NCI-H1930 (cell line): ENCODE results near the gene UNC5C.

Experiments used
- DNase-seq, 2 experiments: peaks; one replicate each; lab custom pipeline; 2025; lab: John Stamatoyannopoulos, UW

UNC5C gene

GRCh38 chr4:95465010-95465409 lies 83.8 kb downstream of the UNC5C start:
- DNase-seq = no peak

DNA sequence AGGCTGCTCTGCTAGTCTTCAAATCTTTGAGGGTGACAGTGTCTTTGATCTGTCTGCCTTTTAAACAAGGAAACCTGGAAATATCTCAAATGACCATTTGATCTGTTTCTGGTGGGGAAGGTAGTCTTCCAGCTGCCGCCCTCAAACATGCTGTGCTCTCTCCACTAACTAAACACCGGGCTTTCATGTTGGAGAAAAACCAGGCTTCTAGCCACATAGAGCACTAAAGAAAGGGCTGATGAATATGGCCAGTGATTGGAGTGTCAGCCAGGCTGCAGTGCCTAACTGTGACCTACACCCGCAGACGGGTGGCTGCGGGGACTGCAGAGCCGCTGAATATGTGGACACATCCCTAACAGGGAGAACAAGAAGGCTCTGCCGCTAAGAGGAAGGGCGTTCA lies 85.9 kb downstream of the UNC5C start:
- DNase-seq = no peak

DNA sequence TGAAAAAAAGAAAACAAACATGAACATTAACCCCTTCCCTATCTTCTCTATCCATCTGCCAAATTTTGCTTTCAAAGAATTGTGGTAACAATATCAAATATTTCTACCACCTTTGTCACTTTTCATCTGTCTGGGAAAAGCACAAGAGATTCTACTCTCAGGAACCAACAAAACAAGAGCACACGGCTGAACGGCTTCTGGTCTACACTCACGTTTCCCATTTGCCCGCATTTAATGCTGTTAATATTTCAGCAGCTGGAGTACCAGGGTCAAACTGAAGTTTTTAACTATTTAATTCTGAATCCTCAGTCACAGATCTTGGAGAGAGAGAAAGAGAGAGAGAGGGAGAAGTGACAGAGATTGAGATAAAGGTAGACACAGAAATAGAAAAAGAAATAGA lies 91.4 kb downstream of the UNC5C start:
- DNase-seq = no peak

- no peak for DNase-seq
These were observed 98.5 kb downstream of the UNC5C start for GRCh38 chr4:95450294-95450693.

- DNase-seq = no peak
These were observed 102.6 kb downstream of the UNC5C start for GRCh38 chr4:95446173-95446572.

- DNase-seq = no peak
These were observed 103.5 kb downstream of the UNC5C start for GRCh38 chr4:95445251-95445650.

- no peak for DNase-seq
These were observed 104.0 kb downstream of the UNC5C start for GRCh38 chr4:95444812-95445211.

- DNase-seq = peak in 1 of 2 experiments; percentile 4
These were observed 108.9 kb downstream of the UNC5C start for GRCh38 chr4:95439896-95440295.

DNA sequence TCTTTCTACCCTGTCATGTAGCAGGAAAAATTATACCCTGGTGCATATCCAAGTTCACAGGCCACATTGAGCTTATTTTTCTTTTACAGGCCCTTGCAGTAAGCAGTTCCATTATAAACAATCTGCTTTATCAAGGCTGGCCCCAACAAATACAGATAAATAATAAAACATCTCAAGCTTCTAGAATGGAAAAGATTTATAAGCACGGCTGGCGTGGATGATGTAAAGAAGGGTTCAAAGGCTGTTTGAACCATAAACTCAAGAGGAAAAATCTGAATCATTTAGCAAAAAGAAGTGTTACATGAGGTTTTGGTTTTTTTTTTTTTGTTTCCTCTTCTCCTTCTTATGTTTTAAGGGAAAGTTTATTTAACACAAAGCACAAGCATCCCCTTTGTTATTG lies 109.7 kb downstream of the UNC5C start:
- DNase-seq = no peak

GRCh38 chr4:95432466-95432865 lies 116.3 kb downstream of the UNC5C start:
- no peak for DNase-seq

GRCh38 chr4:95431678-95432077 lies 117.1 kb downstream of the UNC5C start:
- DNase-seq = no peak

DNA sequence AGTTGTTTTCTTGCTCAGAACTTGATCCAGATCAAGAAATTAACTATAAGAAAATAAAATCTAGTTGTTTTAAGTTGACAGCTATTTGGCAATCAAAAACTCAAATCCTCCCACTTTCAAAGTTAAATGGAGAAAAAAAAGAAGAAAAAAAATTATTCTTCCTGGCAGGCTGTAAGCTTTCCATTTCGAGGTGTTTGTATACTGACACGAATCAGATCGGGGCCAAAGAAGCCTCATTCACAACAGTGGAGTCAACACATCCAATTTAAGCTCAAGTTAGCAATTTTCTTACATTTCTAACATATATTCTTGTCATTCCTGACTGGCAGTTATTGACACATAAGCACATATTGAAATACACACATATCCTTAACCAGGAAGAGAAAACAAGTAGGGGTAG lies 119.4 kb downstream of the UNC5C start:
- DNase-seq = no peak

DNA sequence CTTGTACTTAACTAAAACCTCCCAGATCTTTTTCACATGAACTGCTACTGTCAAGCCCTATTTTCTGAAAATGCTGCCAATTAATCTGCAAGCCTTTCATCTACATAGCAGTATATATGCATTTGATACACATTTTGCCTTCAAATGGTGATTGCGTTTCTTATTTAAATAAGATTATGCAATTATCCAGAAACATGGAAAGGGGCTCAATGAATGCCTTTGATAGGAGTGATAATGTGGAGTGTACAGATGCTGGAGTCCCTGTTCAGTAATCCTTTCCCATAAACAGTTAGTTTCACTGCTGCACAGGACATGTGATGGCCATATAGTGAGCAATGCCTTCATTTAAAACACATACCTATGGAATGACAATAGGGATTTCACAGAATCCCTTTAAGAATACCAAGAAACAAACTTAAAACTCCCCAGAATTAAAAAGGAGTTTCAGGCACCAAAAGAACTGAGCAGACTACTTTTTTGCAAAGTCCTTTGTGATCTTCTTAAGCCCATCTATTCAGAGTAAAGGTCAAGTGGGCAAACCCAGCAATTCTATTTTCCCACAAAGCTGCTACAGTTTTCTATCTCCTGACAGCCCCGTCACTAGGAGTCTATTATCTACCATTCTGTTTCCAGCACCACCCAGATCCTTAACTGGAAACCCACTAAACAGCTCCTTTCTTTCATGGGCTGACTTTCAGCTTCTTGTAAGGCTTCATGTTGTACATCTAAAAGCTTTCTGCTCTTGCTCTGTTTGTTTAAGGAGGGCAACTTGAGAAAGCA lies 120.3 kb downstream of the UNC5C start:
- DNase-seq = no peak

DNA sequence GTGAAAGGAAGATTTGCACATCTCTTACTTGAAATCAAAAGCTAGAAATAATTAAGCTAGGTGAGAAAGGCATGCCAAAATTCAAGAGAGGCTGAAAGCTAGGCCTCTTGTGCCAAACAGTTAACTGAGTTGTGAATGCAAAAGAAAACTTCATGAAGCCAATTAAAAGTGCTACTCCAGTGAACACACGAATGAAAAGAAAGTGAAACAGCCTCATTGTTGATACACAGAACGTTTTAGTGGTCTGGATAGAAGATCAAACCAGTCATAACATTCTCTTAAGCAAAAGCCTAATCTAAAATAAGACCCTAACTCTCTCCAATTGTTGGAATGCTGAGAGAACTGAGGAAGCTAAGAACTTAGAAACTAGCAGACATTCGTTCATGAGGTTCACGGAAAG lies 122.3 kb downstream of the UNC5C start:
- DNase-seq = no peak

- DNase-seq = no peak
These were observed 126.3 kb downstream of the UNC5C start for GRCh38 chr4:95422436-95422835.

DNA sequence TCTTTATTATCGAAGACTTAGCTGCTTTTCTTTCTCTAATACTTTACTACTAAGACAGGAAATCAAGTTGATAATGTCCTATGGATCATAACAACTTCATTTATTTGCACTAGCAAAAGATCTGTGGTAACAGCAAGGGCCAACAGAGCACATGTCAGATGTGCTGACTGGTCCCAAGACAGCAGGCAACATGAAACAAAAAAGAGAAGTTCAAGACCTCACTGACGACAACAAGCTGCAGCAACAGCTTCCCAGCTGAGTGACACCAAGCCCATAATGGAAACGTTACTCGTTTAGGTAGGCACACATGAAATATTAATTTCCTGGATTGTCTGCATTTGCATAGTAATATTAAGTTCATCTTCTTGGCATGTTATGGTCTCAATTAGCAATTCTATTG lies 126.9 kb downstream of the UNC5C start:
- DNase-seq = no peak

DNA sequence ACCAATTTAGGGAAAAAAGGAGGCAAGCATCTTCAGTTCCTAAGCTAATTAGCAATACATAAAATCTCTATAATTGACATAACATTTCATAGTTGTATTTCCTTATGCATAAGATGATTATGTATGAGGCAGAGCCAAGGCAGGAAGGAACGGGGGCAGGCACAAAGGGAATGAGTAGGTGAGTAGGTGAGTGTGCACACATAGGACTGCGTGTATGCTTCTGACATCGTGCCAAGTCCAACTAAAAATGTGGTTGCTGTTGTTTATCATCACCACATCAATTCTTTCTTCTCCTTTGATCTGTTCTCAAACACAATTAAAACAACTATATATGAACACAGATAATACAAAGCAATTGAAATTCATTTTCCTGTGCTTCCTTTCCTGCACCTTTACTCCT lies 131.2 kb downstream of the UNC5C start:
- DNase-seq = no peak

GRCh38 chr4:95415346-95415771 lies 133.4 kb downstream of the UNC5C start:
- DNase-seq = no peak

DNA sequence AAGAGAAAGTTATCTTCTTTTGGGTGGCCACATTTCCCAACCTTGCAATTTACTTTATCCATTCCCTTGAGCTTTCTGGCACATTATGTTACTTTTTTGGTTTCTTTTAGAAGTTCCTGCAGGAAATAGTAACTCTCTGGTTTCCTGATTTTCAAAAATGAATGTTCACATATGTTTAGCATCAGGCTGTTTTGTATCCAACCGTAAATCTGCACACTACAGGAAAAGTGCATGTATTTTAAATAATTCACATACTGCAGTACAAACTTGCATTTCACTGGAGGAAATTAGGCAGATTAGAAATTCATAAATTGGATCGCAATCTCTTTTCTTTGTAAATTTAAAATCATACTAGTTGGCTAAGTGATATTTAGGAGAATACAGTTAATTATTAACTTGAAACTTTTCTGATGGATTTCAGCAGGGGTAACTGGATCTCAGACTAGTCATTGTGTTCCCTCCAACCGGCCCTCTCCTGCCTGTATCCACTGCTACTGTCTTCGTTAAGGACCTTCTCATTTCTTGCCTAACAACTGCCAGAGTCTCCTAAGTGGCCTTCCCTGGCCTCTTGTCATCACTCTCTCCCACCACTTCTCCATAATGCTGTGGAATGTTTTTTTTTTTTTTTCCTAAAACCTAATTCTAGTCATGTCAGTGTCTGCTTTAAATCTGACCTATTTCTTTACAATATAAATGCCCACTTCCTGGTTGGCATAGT lies 137.2 kb downstream of the UNC5C start:
- DNase-seq = no peak

- no peak for DNase-seq
These were observed 138.3 kb downstream of the UNC5C start for GRCh38 chr4:95410387-95410977.

- no peak for DNase-seq
These were observed 139.0 kb downstream of the UNC5C start for GRCh38 chr4:95409750-95410149.

DNA sequence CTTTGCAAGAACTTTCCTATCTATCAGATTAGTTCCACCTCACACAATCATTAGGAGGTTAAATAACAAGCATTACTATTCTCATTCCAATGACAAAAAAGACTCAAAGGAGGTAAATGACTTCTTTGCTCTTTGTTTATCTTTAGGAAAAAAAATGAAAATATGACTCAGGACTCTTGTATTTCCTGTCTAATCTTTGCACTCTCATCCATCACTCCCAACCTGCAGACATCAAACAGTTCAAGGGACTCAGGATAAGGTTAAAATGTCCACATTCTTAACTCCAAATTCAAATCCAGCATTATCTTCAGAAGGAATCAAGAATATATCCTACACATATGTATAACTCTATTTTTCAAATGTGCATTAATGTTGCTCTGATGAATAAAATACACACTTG lies 139.6 kb downstream of the UNC5C start:
- no peak for DNase-seq

DNA sequence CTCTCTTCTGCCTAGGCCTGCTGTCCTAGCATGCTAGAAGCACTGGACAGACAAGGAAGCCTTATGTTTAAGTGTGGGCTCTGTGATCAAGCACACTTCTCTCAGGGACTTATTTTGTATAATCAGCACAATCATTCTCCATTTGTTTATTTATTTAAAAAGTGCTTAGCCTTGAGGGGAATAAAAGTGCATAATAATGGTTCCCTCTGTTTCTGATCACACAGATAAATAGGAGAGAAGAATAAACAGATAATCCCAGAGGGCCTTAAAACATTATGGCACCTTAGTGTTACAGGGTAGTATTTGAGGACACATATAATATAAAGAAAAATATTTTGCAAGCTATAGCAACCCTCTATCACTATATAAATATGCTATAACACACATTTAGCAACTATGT lies 146.5 kb downstream of the UNC5C start:
- no peak for DNase-seq
